ENCODE measurements around the gene BCL11A. TPM values are rescaled to one million over a fixed set of nuclear protein-coding genes. Genes with fewer than 3 reads are reported as not detected.

BCL11A gene
- total RNA-seq, 1 donor from 2014 or later, result 128 TPM

Other genes starting within 250 kb of the BCL11A start
- 57.6 TPM for gene PAPOLG, start 202.6 kb upstream of the BCL11A start, total RNA-seq